Activated naive CD4-positive, alpha-beta T cell (primary cell): Measurements from ENCODE around the gene CCDC86.

ENCODE experiments used
- DNase-seq, 4 experiments: peaks; one replicate each; lab custom pipeline; 2025; lab: John Stamatoyannopoulos, UW

CCDC86 gene

DNA sequence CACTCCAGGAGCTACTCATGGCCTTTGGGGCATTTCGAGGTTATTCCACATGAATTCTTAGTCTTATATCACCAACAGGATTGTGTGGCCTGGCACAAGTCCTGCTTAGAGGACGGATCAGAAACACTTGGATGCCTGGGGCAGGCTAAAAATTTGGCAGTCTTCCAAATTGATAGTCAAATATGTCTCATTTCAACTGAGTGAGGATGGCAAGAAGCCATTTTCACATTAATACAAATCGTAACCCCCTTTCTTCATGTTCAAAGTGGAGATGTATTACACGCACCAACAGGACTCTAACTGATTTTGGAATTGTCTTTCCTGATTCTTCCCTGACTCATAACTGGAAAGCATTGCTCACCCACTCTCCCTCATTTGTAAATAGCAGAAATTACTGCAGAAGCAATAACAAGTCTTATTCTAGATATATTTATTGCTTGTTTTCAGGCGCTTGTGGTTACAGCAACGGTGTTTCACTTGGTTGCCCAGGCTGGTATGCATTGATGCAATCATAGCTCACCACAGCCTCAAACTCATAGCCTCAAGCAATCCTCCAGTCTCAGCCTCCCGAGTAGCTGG lies 10.3 kb upstream of the CCDC86 start:
- no peak for DNase-seq

DNA sequence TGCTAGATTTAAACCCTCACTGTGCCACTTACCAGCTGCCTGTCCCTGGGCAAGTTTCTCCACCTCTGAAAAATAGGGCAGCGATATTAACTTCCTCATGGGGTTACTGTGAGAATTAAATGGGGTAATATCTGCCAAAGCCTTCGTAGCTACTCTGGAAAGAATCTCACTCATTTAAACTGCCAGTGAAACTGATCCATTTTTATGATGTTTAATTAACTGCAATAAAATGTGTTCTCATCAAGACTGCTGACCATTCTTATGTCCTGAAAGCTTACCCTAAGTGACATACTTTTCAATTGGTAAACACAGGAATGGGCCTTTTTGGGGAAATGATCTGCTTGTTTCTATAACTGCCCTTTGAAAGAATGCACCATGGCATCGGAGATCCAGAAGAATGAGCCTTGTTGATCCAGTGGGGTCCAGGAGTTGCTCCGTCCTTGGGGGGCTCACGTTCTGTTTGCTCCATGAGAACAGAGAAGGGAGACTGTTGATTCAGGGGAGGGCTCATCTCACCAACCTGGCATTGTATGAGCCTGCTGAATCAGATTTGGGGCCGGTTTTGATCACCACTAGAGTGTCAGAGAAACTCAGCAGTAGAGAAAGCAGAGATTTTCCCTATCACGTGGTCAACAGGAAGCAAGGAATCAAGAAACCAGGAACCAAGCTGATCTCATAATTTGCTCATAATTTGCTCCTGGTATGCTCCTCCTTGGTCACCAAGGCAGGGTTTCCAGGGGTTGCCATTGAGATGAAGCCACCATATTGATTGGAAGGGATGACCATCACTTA lies 7.0 kb upstream of the CCDC86 start:
- no peak for DNase-seq

DNA sequence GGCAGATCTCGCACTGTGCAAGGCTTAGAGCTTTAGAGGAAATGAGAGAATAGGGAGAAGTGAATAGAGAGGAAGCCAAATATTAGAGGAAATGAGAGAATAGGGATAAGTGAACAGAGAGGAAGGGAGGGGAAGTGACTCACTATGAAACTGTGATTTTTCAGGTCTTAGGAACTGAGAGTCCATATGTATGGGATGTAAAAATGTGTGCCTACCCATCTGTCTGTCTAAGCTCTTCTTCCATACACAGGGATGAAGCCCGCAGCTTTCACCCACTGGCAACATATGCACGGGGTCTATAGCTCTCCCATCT lies 6.4 kb upstream of the CCDC86 start:
- DNase-seq, result no peak

DNA sequence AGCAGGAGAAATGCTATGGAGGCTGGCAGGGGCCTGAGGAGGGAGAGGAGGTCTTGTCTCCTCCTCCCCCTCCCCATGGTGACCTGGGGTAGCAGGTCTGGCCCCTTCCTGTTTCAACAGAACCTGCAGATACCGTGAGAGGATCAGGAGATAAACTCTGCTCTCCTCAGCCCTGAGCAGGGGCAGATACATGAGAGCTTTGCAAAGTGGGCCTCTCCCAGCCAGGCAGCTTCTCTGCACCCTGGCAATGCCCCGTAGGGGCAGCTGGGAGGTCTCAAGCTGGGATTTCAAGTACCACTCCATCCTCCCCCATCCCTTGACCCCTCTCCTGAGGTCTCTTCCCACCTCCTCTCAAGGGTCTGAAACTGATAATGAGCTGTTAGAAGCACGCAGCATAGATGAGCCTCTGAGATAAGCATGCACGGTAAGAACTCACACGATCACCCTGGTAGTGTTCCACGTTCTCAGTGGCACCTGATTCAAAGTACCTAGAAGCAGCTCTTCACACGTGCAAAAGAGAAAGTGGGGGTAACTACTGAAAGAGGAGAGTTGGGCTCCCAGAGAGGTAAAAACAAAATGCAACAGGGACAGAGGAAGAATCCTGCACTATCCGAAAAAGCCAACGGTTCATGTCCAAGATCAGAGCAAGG lies 4.9 kb upstream of the CCDC86 start:
- no peak for DNase-seq

DNA sequence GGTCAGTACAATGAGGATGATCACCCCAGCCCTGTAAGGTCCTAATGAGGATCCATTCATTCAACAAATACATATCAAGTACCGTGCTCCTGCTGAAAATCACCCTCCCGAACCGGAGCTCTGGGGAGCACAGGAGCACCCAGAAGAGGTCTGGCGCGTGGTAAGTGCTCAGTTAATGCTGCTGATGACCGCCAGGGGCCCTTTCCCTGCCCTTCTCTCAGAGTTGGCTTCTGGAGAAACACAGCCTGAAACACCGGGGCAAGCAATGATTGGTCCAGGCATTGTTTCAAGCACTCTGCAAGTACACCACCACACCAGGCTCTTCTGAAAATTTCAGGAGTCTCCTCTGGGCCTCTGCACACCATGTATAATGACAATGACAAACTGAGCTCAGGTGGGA lies 3.8 kb upstream of the CCDC86 start:
- DNase-seq, result no peak

DNA sequence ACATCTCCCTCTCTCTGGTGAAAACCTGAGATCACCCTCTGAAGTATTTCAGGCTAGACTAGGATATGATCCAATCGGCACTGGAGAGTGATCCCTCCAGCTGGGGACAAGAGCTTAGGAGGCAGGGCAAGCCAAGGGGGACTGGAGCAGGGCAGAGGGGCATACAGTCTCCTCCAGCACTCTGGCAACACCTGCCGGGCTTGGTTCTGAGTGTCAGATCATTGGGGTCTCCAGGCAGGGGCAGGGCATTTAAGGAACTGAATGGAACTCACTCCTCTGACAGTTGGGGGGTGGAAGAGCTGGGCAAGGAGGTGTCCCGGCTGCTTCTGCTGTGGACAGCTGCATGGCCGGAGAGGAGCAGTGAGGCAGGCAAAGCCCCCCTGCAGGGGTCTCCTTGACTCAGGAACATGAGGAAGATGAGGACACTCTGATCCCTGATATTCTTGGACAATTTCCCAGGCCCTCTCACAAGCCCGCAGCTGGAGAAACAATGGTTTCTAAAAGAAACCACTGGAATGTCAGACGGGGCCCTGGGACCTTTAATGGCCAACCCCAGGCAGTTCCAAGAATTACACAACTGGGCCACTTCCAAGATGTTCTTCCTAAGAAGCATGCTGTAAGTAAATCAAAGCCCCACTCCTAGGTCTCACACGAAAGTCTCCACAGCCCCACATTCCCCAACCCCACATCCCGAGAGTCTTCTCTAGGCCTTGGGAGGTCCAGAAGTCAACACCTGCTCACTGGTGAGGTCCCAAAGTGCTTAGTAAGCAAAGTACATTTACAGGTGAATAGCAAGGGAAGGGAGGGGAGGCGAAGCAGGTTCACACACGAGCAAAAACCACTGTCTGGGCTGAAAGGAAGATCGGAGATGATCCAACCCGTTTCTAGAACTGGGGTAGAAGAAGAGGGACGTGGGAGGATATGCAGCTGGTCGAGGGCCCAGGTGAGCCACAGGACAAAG lies 1.2 kb upstream of the CCDC86 start:
- DNase-seq, result no peak

DNA sequence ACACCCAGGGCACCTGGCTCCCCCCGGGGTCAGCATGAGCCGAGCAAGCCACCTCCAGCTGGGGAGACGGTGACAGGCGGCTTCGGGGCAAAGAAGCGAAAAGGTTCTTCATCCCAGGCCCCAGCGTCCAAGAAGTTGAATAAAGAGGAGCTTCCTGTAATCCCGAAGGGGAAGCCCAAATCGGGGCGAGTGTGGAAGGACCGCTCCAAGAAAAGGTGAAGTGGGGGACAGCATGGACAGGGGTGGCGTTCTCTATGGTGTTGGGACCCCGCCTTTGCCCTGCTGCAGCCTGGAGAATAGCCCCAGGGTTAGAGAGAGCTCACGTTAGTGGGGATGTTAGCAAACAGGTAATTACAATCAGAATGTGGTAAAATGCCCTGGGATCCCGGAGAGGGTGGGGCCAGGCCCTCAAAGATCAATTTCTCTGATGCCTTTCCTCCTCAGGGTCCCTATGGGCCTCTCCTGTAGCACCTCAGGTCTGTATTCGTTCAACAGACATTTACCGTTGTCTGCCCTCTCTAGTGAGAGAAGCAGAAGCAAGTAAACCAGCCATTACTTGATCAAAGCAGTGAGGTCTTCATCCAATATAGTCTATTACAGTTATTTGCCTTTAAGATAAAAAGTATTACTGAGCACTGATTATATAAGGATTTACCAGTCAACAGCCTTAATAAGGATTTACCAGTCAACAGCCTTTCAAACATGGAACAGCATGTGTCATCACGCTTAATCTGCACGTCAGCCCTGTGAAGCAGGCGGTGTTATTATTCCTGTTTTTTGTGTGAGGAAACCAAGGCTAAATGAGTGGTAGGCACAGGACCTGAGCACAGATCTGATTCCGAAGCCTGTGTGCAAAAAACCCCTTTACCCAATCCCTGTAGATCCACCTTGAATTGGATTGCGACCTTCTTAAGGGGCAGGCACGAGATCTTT lies 1.0 kb downstream of the CCDC86 start:
- DNase-seq, result no peak

DNA sequence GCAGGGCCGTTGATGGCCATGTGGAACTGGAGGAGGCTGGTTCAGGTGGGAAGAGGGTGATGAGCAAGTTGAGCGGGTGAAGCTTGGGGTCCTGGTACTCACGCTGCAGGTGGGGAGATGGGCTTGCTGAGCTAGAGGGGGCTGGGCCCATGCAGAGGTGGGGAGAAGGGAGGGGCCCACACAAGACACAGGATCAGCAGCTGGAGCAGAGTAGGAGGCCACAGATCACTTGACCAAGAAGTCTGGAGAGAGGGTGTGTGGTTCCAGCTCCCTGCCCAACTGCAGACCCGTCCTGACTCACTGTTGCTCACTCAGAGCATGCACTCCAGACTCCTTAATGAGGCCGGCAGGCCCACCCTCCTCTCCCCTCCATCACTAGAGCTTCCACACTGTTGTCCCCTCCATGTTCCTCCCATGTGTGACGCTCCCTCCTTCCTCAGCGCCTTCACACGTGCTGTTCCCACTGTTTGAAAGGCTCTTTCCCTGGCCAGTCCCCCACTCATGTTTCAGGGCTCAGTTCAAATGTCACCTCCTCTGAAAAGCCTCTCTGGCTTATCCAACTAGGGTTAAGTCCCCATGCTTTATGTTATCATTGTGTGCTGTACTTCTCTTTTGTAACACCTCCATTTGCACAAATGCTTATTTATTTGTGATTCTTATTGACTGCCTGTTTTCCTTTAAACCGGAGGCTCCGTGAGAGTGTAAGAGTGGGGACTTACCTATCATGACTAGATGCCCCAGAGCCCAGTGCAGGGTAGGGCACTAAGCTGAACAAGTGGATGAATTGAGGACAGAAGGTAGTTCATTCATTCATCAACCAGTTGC lies 2.3 kb downstream of the CCDC86 start:
- DNase-seq, result no peak

DNA sequence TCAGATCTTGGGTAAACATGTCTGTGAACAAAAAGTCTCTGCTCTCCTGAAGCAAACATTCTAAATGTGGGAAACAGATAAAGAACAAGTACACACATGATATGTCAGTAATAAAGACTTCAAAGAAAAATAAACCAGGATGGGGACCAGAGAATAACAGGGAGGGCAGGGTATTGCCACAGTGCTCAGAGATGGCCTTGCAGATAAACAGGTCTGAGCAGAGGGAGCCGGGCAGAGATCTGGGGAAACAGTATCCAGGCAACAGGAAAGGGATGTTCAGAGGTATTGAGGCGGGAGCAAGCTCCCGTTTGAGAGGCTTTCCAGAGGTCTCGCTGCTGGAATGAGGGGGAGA lies 2.9 kb downstream of the CCDC86 start:
- DNase-seq, result no peak

DNA sequence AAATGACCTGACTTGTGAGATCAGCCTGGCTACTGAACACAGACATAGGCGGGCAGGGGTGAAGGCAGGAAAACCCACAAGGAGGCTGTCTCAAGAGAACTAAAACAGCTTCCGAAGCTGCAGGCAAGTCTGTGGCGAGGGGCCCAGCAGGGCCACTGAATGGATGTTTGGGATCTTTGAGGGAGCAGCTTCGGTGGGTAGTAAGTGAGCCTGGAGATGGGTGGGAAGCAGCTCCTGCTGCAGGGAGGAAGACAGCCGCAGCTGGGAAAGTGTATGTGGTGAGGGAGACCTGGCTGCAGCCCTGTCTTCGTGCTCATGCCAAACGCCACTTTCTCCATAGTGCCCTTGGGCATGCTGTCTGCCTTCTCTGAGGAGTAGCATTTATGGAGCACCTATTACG lies 3.4 kb downstream of the CCDC86 start:
- no peak for DNase-seq

DNA sequence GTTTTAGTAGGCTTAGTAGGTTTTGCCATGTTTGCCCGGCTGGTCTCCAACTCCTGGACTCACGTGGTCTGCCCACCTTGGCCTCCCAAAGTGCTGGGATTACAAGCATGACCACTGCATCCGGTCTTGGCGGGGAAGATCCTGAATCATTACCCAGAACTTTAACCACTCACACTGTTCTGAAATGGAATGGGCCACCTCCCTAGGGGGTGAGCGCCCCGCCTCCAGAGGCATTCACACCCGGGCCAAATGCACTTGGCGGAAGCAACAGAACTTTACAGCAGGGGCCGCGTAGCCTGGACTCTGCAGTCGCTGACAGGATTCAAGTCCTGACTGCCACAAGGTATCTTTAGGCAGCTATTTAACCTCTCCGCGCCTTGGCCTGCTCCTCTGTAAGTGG lies 5.4 kb downstream of the CCDC86 start:
- DNase-seq, result no peak

DNA sequence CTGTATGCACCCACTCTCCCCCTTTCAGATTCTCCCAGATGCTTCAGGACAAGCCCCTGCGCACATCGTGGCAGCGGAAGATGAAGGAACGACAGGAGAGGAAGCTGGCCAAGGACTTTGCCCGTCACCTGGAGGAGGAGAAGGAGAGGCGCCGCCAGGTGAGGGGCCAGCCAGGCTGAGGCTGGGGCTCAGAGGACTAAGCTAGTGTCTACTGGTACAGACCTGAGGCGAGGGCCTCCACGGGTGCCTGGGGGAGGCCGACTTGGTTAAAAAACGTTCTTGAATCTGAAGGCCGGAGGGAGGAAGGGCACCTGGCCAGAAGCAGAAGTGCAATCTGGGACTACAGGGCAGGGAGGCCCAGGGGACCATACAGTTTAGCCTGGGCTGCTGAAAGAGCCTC lies 6.0 kb downstream of the CCDC86 start:
- no peak for DNase-seq

DNA sequence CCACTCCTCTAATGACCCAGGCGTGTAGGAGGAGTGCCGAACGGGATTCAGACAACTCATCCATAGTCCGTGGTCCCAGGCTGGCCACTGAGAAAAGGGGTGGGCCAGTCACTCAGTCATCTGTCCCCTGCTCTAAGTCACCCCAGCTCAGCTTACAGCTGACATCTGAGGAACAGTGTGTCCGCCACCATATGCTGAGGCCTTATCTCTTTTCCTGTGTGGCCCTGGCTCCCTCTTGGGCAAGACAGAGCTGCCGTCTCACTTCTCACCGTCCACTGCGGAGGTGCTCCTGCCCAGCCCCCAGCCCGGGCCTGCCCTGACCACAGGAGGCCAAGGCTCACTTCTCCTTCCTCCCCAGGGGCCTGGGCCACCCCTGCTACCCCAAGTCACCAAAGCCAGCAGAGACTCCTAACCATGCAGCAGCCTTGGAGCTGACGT lies 6.8 kb downstream of the CCDC86 start:
- DNase-seq, result no peak

DNA sequence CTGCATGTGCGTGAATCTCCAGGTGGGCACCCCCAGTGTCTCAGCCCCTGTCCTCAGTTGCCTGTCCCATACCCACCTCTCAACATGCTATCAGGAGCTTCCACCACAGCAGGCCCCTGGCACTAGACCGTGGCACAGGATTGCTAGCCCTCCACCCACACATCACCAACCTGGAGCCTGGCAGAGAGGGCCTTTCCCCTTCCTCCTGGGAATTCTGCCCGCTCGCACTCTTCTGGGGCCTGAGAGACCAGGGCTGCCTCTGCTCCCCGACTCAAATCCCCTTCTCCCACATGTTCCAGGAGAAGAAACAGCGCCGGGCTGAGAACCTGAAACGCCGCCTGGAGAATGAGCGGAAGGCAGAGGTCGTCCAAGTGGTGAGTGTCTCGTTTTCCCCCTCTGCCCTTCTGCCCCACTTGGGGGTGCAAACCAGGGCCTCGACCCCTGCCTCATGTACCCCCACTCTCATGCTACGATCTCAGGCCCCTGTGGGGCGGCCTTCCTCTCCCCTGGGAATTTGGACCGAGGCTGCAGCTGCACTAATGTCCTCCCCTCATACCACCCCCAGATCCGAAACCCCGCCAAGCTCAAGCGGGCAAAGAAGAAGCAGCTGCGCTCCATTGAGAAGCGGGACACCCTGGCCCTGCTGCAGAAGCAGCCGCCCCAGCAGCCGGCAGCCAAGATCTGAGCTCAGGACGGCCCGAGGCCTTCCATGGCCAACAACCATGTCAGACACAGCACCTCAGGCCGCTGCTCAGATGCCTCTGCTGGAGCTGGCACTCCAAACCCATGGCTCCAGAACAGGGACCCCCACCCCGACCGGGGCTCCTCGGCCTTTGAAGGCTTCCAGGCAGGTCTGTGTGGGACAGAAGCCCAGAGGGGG lies 8.0 kb downstream of the CCDC86 start:
- DNase-seq, result no peak

DNA sequence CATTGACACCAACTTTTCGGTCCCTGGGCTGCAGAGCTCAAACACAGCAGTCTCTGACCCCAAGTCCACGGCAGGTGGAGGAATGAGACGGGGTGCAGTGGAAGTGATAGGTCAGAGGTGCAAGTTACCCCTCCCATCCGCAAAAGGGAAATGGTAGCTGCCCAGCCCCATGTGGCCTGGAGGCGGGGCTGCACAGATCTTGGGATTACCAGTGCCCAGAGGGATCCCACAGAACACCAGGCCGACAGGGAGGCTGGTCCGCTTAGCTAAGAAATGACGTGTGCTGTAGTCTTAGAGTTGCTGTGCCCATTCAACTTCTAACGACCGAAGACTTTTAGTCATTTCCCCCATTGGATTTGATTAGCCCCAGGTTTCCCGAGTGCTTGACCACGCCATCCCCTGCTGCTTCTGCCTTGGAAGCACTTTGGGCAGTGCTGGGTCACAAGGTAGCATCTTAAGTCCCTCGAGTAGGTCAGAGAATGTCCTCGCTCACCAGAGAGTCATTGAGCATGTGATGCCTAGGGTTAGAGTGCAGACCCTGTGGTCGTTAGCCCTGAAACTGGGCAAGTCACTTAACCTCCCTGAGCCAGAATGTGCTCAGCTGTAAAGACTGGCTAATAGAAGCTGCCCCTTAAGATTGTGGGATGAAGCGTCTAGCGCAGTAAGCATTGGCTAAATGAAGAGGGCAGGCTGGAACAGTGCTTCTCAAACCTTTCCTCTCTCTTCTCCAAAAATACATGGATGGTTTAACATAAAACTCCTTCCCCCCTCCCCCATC lies 9.6 kb downstream of the CCDC86 start:
- DNase-seq, result no peak

DNA sequence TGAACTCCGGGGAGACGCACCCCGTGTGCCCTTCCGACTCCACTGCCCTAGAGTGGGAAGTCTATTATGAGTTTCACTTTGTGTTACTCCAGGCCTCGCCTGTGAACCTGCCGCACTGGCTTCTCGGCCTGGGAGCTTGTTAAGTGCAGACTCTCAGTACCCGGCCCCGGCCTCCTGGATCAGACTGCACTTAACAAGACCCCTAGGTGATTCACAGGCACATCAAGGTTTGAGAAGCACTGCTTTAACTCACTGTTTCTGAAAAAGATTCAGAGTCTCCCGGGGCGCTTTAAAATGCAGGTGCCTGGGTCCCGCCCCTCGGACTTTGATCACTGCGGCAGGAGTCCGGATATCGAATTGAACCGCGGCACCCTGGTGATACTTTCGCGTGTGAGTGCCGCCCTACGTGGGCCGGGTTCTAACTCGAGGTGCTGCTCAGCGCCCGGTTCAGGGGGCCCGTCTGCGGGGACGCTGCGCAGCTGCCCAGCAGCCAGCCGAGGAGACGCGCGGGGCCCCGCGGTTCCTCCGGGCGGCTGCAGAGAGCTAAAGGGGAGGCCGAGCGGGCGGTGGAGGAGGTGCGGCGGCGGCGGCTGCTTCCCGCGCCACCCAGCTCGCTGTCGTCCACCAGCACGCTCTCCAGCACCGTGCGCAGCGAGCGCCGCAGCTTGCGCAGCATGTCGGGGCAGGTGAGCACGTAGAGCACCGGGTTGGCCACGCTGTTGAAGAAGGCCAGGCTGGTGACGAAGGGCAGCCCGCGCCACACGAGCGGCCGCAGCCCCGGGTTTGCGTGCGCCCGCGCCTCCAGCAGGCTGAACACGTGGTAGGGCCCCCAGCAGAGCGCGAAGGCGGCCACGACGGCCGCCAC lies 10.4 kb downstream of the CCDC86 start:
- DNase-seq, result no peak
